Skeletal muscle tissue (tissue), 4 donors: ENCODE measurements around the gene FAM193B. TPM values are rescaled to one million over a fixed set of nuclear protein-coding genes. Genes with fewer than 3 reads are reported as not detected.
"Not testable (repeated sequence)": the region's sequence is repeated elsewhere in the genome, so short reads cannot be mapped to it uniquely, and the experiment has no call there.

Experiments
- H3K27ac ChIP-seq: one replicate; pipeline ENCODE4 v1.7.0; 2013; ENCODE audit warnings: mild to moderate bottlenecking, low read depth, low read length, inconsistent platforms
- H3K27me3 ChIP-seq, 3 donors: one replicate each; pipeline ENCODE4 v1.7.0; 2013; ENCODE audit warnings: low read length in 3 of 3; ENCODE audit not compliant: control insufficient read depth in 3 of 3, insufficient read depth in 3 of 3
- H3K36me3 ChIP-seq, 3 donors: one replicate each; pipeline ENCODE4 v1.7.0; 2013; ENCODE audit warnings: low read length in 3 of 3; ENCODE audit not compliant: control insufficient read depth in 3 of 3, insufficient read depth in 3 of 3
- H3K4me1 ChIP-seq, 3 donors: one replicate each; pipeline ENCODE4 v1.7.0; 2013; ENCODE audit warnings: low read length in 3 of 3, mild to moderate bottlenecking in 3 of 3; ENCODE audit not compliant: control insufficient read depth in 3 of 3, insufficient read depth in 3 of 3
- H3K4me3 ChIP-seq, 3 donors: one replicate each; pipeline ENCODE4 v1.7.0; 2013; ENCODE audit warnings: low read length in 3 of 3
- H3K9ac ChIP-seq, 3 donors: one replicate each; pipeline ENCODE4 v1.7.0; 2013; ENCODE audit warnings: low read length in 3 of 3, mild to moderate bottlenecking in 3 of 3, moderate library complexity in 2 of 3, low read depth in 1 of 3
- H3K9me3 ChIP-seq, 3 donors: one replicate each; pipeline ENCODE4 v1.7.0; 2013; ENCODE audit warnings: low read length in 3 of 3; ENCODE audit not compliant: control insufficient read depth in 3 of 3
- total RNA-seq: library from RNA; depleted of rRNA; stranded (reverse); fragments of >200 nt; gene quantifications from one replicate; pipeline ENCODE4 v1.2.3, GENCODE V29; 2014
- donor health status: Osteomylitis.

Gene FAM193B
- total RNA-seq, 1 donor from 2014 or later, result 11.0 TPM

DNA sequence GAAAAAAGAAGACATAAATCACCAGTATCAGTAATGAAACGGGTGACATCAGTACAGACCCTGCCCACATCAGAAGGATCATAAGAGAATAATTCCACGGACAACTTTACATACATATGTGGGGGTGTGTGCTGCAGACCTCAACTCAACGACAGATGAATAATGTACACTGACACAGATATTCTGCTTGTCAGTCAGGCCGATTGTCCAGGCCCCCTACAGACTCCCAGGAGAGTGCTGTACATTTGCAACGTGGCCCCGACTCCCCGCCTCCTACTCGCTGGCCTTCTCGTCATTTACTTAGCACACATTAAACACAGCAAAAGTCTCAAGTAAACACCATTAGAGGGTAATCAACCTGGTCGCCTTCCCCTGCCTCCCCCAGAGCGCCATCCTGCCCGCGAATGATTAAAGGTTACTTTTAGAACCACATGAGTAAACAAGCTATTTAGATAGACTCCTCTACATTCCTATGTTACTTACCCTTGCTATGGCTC lies 34.1 kb upstream of the FAM193B start:
- H3K9ac ChIP-seq, result no peak overlapping the region
- H3K36me3 ChIP-seq, result peaks cover 2 to 3% (median 2%) of the 10 kb centered on the region in 3 donors
- no peak overlapping the region for H3K4me3 ChIP-seq
- no peak overlapping the region for H3K27ac ChIP-seq
- peaks cover 0 to 14% (median 4%) of the 10 kb centered on the region in 3 donors for H3K27me3 ChIP-seq
- no peaks in the 10 kb centered on the region for H3K9me3 ChIP-seq
- peaks cover 2 to 9% (median 9%) of the 10 kb centered on the region in 3 donors for H3K4me1 ChIP-seq

DNA sequence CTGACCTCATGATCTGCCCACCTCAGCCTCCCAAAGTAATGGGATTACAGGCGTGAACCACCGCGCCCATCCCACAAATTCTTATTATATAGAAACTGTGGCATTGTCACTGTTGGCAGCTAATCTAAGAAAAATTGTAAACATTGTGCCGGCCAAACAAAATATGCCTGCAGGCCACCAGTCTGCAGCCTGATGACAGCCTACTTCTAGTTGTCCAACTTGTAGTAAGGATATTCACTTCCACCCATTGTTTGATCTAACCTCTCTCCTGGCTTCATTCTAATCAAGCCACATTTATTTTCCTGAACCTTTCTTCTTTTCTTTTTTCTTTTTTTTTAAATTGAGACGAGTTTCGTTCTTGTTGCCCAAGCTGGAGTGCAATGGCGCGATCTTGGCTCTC lies 24.0 kb upstream of the FAM193B start:
- Histone ChIP-seq H3K36me3 (no peaks in the 10 kb centered on the region), H3K9me3 (no peaks in the 10 kb centered on the region), H3K9ac (no peak overlapping the region), H3K4me1 (no peaks in the 10 kb centered on the region), H3K27ac (no peak overlapping the region), H3K27me3 (no peaks in the 10 kb centered on the region), H3K4me3 (no peak overlapping the region)

DNA sequence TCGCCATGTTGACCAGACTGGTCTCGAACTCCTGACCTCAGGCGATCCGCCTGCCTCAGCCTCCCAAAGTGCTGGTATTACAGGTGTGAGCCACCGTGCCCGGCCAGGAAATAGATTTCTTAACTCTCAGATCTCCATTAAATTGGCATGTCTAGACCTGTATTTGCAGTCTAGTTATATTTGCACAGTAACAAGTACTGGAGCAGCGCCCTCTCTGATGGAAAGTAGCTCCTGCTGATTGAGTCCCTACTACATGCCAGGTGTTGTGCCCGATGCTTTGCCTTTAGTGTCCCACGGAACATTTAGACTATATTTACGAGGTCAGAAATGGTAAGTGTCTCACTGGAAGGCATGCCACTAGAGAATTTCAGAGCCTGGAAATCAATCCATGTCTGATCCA lies 21.8 kb upstream of the FAM193B start:
- Histone ChIP-seq H3K27me3 (no peaks in the 10 kb centered on the region), H3K9ac (no peak overlapping the region), H3K27ac (no peak overlapping the region), H3K4me1 (no peaks in the 10 kb centered on the region), H3K36me3 (no peaks in the 10 kb centered on the region), H3K4me3 (no peak overlapping the region), H3K9me3 (no peaks in the 10 kb centered on the region)

GRCh38 chr5:177575488-177575887 lies 21.1 kb upstream of the FAM193B start:
- H3K27me3 ChIP-seq, result no peaks in the 10 kb centered on the region
- no peaks in the 10 kb centered on the region for H3K4me1 ChIP-seq

DNA sequence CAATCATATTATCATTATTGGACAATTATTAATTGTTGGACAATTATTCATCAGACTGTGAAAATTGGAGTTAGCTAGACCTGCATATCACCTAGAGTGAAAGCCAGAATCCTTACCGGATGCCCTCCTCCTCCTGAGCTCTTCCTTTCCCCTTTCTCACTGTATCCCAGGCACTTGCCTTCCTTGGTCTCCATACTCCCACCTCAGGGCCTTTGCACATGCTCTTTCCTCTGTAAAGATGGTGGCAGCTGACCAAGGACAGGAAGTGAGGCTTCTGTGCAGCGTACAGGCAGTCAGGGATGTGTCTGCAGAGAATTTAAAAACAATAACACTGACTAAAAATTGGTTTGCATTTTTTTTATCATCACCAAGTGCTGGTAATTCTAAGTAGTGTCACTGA lies 15.5 kb upstream of the FAM193B start:
- H3K27ac ChIP-seq, result no peak overlapping the region
- H3K9me3 ChIP-seq, result no peaks in the 10 kb centered on the region
- H3K27me3 ChIP-seq, result no peaks in the 10 kb centered on the region
- no peak overlapping the region for H3K9ac ChIP-seq
- H3K4me1 ChIP-seq, result no peaks in the 10 kb centered on the region
- no peaks in the 10 kb centered on the region for H3K36me3 ChIP-seq
- no peak overlapping the region for H3K4me3 ChIP-seq

More at GRCh38 chr5:177575488-177575887, 21.1 kb upstream of the FAM193B start:
- no peaks in the 10 kb centered on the region for H3K9me3 ChIP-seq
- H3K36me3 ChIP-seq, result no peaks in the 10 kb centered on the region
- no peak overlapping the region for H3K27ac ChIP-seq
- no peak overlapping the region for H3K9ac ChIP-seq
- H3K4me3 ChIP-seq, result no peak overlapping the region

GRCh38 chr5:177568326-177568725 lies 14.0 kb upstream of the FAM193B start:
- Histone ChIP-seq H3K9me3 (no peaks in the 10 kb centered on the region), H3K27me3 (no peaks in the 10 kb centered on the region), H3K36me3 (no peaks in the 10 kb centered on the region), H3K4me3 (no peak overlapping the region), H3K4me1 (no peaks in the 10 kb centered on the region), H3K9ac (no peak overlapping the region), H3K27ac (no peak overlapping the region)

DNA sequence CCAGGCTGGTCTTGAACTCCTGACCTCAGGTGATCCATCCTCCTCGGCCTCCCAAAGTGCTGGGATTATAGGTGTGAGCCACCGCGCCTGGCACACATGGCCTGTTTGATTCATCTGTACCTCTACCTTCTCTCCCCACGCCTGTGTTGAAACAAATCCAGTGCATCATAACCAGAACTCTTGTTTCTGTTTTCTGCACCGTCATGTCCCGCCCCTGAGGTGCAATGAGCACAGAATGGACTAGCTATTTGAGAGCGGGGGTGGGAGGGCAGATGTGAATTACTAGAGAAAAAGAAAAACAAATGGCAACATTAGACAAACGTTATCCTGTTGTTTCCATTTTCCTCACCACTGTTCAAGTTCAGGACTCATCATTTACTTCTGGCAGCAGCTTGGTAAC lies 10.7 kb upstream of the FAM193B start:
- Histone ChIP-seq H3K9me3 (no peaks in the 10 kb centered on the region), H3K27ac (no peak overlapping the region), H3K4me1 (no peaks in the 10 kb centered on the region)

GRCh38 chr5:177559446-177559941 lies 5.1 kb upstream of the FAM193B start:
- H3K27ac ChIP-seq, H3K9me3 ChIP-seq, H3K9ac ChIP-seq, H3K27me3 ChIP-seq, H3K36me3 ChIP-seq, H3K4me3 ChIP-seq: not testable (repeated sequence)
- peaks cover 22 to 27% (median 23%) of the 10 kb centered on the region in 3 donors for H3K4me1 ChIP-seq

More for the DNA sequence above, 10.7 kb upstream of the FAM193B start:
- Histone ChIP-seq H3K36me3 (no peaks in the 10 kb centered on the region), H3K4me3 (no peak overlapping the region), H3K27me3 (no peaks in the 10 kb centered on the region), H3K9ac (no peak overlapping the region)

DNA sequence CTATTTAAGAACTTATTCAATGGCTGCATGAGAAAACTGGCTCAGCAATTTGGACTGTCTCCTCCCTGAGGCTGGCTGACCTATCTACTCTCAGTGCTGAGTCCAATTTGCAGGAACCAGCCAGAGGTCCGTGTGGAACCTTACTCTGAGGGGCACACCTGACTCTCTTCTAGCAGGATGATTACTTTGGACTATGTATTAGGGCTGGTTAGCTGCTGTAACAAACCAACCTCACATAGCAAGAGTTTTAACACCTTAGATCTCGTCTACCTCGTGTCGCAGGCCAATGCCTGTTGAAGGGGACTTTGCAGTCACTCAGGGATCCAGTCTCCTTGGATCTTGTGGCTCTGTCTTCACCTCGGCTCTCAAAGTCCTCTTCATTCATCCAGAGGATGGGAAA lies 3.4 kb upstream of the FAM193B start:
- H3K9me3 ChIP-seq, result no peaks in the 10 kb centered on the region
- H3K36me3 ChIP-seq, result peaks cover 3% of the 10 kb centered on the region in 3 donors
- no peaks in the 10 kb centered on the region for H3K27me3 ChIP-seq
- no peak overlapping the region for H3K4me3 ChIP-seq
- H3K9ac ChIP-seq, result no peak overlapping the region
- peak overlapping the region; percentile 70 for H3K27ac ChIP-seq
- H3K4me1 ChIP-seq, result peaks cover 29 to 37% (median 32%) of the 10 kb centered on the region in 3 donors

- Histone ChIP-seq H3K9ac (no peak overlapping the region), H3K4me3 (peak overlapping the region in 1 of 3 donors; percentile 24), H3K9me3 (no peaks in the 10 kb centered on the region), H3K4me1 (peaks cover 36 to 44% (median 38%) of the 10 kb centered on the region in 3 donors), H3K36me3 (peaks cover 3 to 10% (median 7%) of the 10 kb centered on the region in 3 donors), H3K27ac (peak overlapping the region; percentile 70), H3K27me3 (no peaks in the 10 kb centered on the region)
These were observed 2.8 kb upstream of the FAM193B start for GRCh38 chr5:177557041-177557647.
